PC-3 (cell line): ENCODE measurements around the gene CYP4V2. TPM values are rescaled to one million over a fixed set of nuclear protein-coding genes. Genes with fewer than 3 reads are reported as not detected.

ENCODE experiments used
- ATAC-seq: fragments of 200-7000 bp; cut with Tn5 transposase; 2 replicates; pipeline ENCODE4 v1.9.1; 2020; ENCODE audit warnings: mild to moderate bottlenecking, moderate library complexity
- BruUV-seq: library from RNA; stranded (reverse); fragments of 400-500 nt; replicated peaks from 2 replicates; lab custom pipeline; 2021; lab: Mats Ljungman, UMichigan
- CTCF ChIA-PET: fragments of 300-600 bp; sonication (Branson Sonifier 250); formaldehyde crosslinking; loops from one replicate; lab custom pipeline; 2022; ENCODE audit warnings: antibody characterized with exemption; lab: Charles Lee
- POLR2A ChIA-PET: fragments of 300-600 bp; sonication (Branson Sonifier 250); formaldehyde crosslinking; loops from one replicate; lab custom pipeline; 2022; ENCODE audit warnings: antibody characterized with exemption; ENCODE audit not compliant: unreplicated experiment; lab: Charles Lee
- DNase-seq: peaks from one replicate; pipeline ENCODE4 v3.0.0-alpha.2; 2015
- H2AFZ ChIP-seq: fragments of 300-600 bp; sonication (generic); 2 replicates; pipeline ENCODE4 v1.6.0; 2016; ENCODE audit warnings: antibody characterized with exemption, low read length
- H3F3A ChIP-seq: fragments of 300-600 bp; sonication (generic); one replicate; pipeline ENCODE4 v1.6.0; 2017; ENCODE audit warnings: antibody characterized with exemption, low read length, control low read depth, mild to moderate bottlenecking; ENCODE audit not compliant: unreplicated experiment
- H3K27ac ChIP-seq: fragments of 300-600 bp; sonication (generic); 2 replicates; pipeline ENCODE4 v1.5.1; 2016; ENCODE audit warnings: mild to moderate bottlenecking, low read length
- H3K27me3 ChIP-seq: fragments of 300-600 bp; sonication (generic); 2 replicates; pipeline ENCODE4 v1.6.1; 2016; ENCODE audit warnings: low read length, mixed read lengths
- H3K36me3 ChIP-seq: fragments of 300-600 bp; sonication (generic); 2 replicates; pipeline ENCODE4 v1.6.1; 2016; ENCODE audit warnings: low read depth, mixed run types, low read length, mixed read lengths
- H3K4me1 ChIP-seq: fragments of 300-600 bp; sonication (generic); 2 replicates; pipeline ENCODE4 v1.5.1; 2016; ENCODE audit warnings: low read length; ENCODE audit not compliant: insufficient read depth
- H3K4me2 ChIP-seq: fragments of 300-600 bp; sonication (generic); 2 replicates; pipeline ENCODE4 v1.6.0; 2016; ENCODE audit warnings: low read length
- H3K4me3 ChIP-seq: fragments of 300-600 bp; sonication (generic); 2 replicates; pipeline ENCODE4 v1.5.1; 2016; ENCODE audit warnings: mild to moderate bottlenecking, low read length, mixed read lengths
- H3K79me2 ChIP-seq: fragments of 300-600 bp; sonication (generic); 2 replicates; pipeline ENCODE4 v1.6.1; 2017; ENCODE audit warnings: low read length, mixed read lengths
- H3K9ac ChIP-seq: fragments of 300-600 bp; sonication (generic); 2 replicates; pipeline ENCODE4 v1.6.0; 2016; ENCODE audit warnings: mild to moderate bottlenecking, low read length
- H3K9me2 ChIP-seq: fragments of 300-600 bp; sonication (generic); replicated peaks from 2 replicates; pipeline ENCODE4 v1.6.1; 2016; ENCODE audit warnings: mixed run types, low read length, mixed read lengths
- H3K9me3 ChIP-seq: fragments of 300-600 bp; sonication (generic); 2 replicates; pipeline ENCODE4 v1.6.1; 2016; ENCODE audit warnings: low read length, mixed read lengths
- H4K20me1 ChIP-seq: fragments of 300-600 bp; sonication (generic); 2 replicates; pipeline ENCODE4 v1.6.1; 2016; ENCODE audit warnings: low read length, mixed read lengths
- CTCF ChIP-seq: fragments of 300-600 bp; sonication (generic); conservative IDR thresholded peaks from 2 replicates; pipeline ENCODE4 v1.5.1; 2017; ENCODE audit warnings: antibody characterized with exemption, low read depth, mild to moderate bottlenecking, low read length
- EZH2 ChIP-seq: fragments of 300-600 bp; sonication (generic); IDR thresholded peaks from one replicate; pipeline ENCODE4 v1.6.1; 2017; ENCODE audit warnings: antibody characterized with exemption, mild to moderate bottlenecking, low read length; ENCODE audit not compliant: unreplicated experiment
- EZH2phosphoT487 ChIP-seq: fragments of 300-600 bp; sonication (generic); IDR thresholded peaks from 2 replicates; pipeline ENCODE4 v1.6.1; 2018; ENCODE audit warnings: mild to moderate bottlenecking, antibody characterized with exemption, low read length, borderline replicate concordance
- intact Hi-C: fragments of 100-400 bp; cut with micrococcal nuclease; formaldehyde crosslinking; loops from 2 replicates; pipeline ENCODE4 v1.9.0; 2023
- total RNA-seq: library from RNA; depleted of rRNA; stranded (reverse); fragments of >200 nt; gene quantifications from 2 replicates; pipeline ENCODE4 v1.2.3, GENCODE V29; 2014

The CYP4V2 gene
- total RNA-seq, 1 experiment from 2014 or later = 0.69 TPM

- ChIA-PET CTCF (no interaction called here), POLR2A (no interaction called here)
- H3K9me3 ChIP-seq = no peaks in the 10 kb centered on the region
- H4K20me1 ChIP-seq = no peaks in the 10 kb centered on the region
- ATAC-seq = no peak
- no peak overlapping the region for H3K9ac ChIP-seq
- H3K79me2 ChIP-seq = no peaks in the 10 kb centered on the region
- TF ChIP-seq EZH2phosphoT487 (no peak), EZH2 (no peak), CTCF (no peak)
- no peaks in the 10 kb centered on the region for H3F3A ChIP-seq
- DNase-seq = no peak
- BruUV-seq = no TSS peak
- H3K27me3 ChIP-seq = peaks cover 16% of the 10 kb centered on the region
- H3K9me2 ChIP-seq = no peaks in the 10 kb centered on the region
- H3K4me3 ChIP-seq = no peak overlapping the region
- H3K36me3 ChIP-seq = no peaks in the 10 kb centered on the region
- no peak overlapping the region for H3K4me2 ChIP-seq
- H3K4me1 ChIP-seq = no peaks in the 10 kb centered on the region
- H2AFZ ChIP-seq = no peak overlapping the region
- intact Hi-C loops = no loop called here
- H3K27ac ChIP-seq = no peak overlapping the region
Observed at GRCh38 chr4:186166852-186167512, 24.4 kb upstream of the CYP4V2 start.

GRCh38 chr4:186167605-186168004, 23.8 kb upstream of the CYP4V2 start:
- Histone ChIP-seq H3K27me3 (peaks cover 10% of the 10 kb centered on the region), H3K27ac (no peak overlapping the region), H3K36me3 (no peaks in the 10 kb centered on the region), H3F3A (no peaks in the 10 kb centered on the region), H2AFZ (no peak overlapping the region), H3K9me2 (no peaks in the 10 kb centered on the region), H3K4me2 (no peak overlapping the region), H3K4me3 (no peak overlapping the region), H3K4me1 (no peaks in the 10 kb centered on the region), H3K9ac (no peak overlapping the region), H3K79me2 (no peaks in the 10 kb centered on the region), H3K9me3 (no peaks in the 10 kb centered on the region), H4K20me1 (no peaks in the 10 kb centered on the region)
- ATAC-seq (no peak), DNase-seq (no peak)
- BruUV-seq = no TSS peak
- intact Hi-C loops = no loop called here
- TF ChIP-seq EZH2phosphoT487 (no peak), EZH2 (no peak), CTCF (no peak)
- ChIA-PET CTCF (no interaction called here), POLR2A (no interaction called here)

GRCh38 chr4:186168750-186169149, 22.6 kb upstream of the CYP4V2 start:
- intact Hi-C loops = no loop called here
- no TSS peak for BruUV-seq
- ATAC-seq (no peak), DNase-seq (no peak)
- TF ChIP-seq CTCF = no peak
- no peak for TF ChIP-seq EZH2
- TF ChIP-seq EZH2phosphoT487 = no peak
- H3K36me3 ChIP-seq = no peaks in the 10 kb centered on the region
- H3K4me3 ChIP-seq = no peak overlapping the region
- no peaks in the 10 kb centered on the region for H3K4me1 ChIP-seq
- H3K27ac ChIP-seq = no peak overlapping the region
- H3K9me3 ChIP-seq = no peaks in the 10 kb centered on the region
- H3K4me2 ChIP-seq = no peak overlapping the region
- ChIA-PET POLR2A (no interaction called here), CTCF (no interaction called here)
- H3K9ac ChIP-seq = no peak overlapping the region
- peaks cover 9% of the 10 kb centered on the region for H3K27me3 ChIP-seq
- H3F3A ChIP-seq = no peaks in the 10 kb centered on the region
- H4K20me1 ChIP-seq = no peaks in the 10 kb centered on the region
- H2AFZ ChIP-seq = no peak overlapping the region
- H3K79me2 ChIP-seq = no peaks in the 10 kb centered on the region
- no peaks in the 10 kb centered on the region for H3K9me2 ChIP-seq
